Activated naive CD4-positive, alpha-beta T cell treated with anti-CD3 and anti-CD28 coated beads, Interleukin-2, amount 50 U/mL, for 24 hours (primary cell): ENCODE measurements around the gene FAM193A.

Source experiments
- H3K27ac Mint-ChIP-seq: one replicate; pipeline ENCODE4 v1.8.0; 2021; ENCODE audit warnings: mild to moderate bottlenecking, mixed read lengths
- H3K27me3 Mint-ChIP-seq: one replicate; pipeline ENCODE4 v1.8.0; 2021; ENCODE audit warnings: mixed read lengths
- H3K36me3 Mint-ChIP-seq: one replicate; pipeline ENCODE4 v1.8.0; 2021; ENCODE audit warnings: mixed read lengths
- H3K4me1 Mint-ChIP-seq: one replicate; pipeline ENCODE4 v1.8.0; 2021; ENCODE audit warnings: mixed read lengths
- H3K4me3 Mint-ChIP-seq: one replicate; pipeline ENCODE4 v1.8.0; 2021; ENCODE audit warnings: mild to moderate bottlenecking, mixed read lengths
- H3K9me3 Mint-ChIP-seq: one replicate; pipeline ENCODE4 v1.8.0; 2021; ENCODE audit warnings: mixed read lengths

FAM193A gene, protein sequence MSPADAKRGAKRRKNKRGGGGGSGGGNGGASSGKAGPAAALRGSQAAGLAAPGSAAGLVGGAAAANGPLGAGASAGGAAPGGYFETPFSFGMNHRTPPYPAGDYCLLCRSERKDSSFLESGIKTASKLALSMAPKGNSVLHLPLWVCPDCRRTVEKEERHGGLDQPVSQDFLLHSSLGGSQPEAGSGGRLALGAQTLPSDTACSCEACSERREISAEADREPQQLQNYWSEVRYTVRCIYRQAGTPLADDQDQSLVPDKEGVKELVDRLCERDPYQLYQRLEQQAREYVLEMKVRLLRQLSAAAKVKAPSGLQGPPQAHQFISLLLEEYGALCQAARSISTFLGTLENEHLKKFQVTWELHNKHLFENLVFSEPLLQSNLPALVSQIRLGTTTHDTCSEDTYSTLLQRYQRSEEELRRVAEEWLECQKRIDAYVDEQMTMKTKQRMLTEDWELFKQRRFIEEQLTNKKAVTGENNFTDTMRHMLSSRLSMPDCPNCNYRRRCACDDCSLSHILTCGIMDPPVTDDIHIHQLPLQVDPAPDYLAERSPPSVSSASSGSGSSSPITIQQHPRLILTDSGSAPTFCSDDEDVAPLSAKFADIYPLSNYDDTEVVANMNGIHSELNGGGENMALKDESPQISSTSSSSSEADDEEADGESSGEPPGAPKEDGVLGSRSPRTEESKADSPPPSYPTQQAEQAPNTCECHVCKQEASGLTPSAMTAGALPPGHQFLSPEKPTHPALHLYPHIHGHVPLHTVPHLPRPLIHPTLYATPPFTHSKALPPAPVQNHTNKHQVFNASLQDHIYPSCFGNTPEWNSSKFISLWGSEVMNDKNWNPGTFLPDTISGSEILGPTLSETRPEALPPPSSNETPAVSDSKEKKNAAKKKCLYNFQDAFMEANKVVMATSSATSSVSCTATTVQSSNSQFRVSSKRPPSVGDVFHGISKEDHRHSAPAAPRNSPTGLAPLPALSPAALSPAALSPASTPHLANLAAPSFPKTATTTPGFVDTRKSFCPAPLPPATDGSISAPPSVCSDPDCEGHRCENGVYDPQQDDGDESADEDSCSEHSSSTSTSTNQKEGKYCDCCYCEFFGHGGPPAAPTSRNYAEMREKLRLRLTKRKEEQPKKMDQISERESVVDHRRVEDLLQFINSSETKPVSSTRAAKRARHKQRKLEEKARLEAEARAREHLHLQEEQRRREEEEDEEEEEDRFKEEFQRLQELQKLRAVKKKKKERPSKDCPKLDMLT (N-terminal part only)

GRCh38 chr4:2536193-2537010 lies at the start of gene FAM193A:
FAM193A (plus strand) TSS chr4:2536647; CDS start chr4:2536916, 269 bp downstream.
- Mint-ChIP-seq H3K9me3 (no peaks in the 10 kb centered on the region), H3K27me3 (no peaks in the 10 kb centered on the region), H3K4me3 (peak within 1 kb of the TSS; percentile 91), H3K4me1 (peaks cover 13% of the 10 kb centered on the region), H3K27ac (peak within 1 kb of the TSS; percentile 86), H3K36me3 (no peaks in the 10 kb centered on the region)

DNA sequence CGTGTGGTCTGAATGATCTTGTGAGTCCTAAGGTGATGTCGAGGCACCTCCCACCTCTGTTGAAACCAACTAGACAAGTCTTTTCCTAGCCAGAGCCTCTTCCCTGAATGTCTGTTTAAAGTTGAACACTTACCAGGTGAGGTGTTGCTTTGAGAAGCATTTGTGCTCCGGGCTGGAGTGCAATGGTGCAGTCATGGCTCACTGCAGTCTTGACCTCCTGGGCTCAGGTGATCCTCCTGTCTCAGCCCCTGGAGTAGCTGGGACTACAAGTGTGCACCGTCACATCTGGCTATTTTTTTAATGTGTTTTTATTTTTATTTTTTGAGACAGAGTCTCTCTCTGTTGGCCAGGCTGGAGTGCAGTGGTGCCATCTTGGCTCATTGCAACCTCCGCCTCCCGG lies 49.5 kb upstream of the FAM193A start:
- Mint-ChIP-seq H3K4me3 (peak overlapping the region; percentile 39), H3K27me3 (no peaks in the 10 kb centered on the region), H3K4me1 (peaks cover 70% of the 10 kb centered on the region), H3K27ac (no peak overlapping the region), H3K9me3 (no peaks in the 10 kb centered on the region), H3K36me3 (peaks cover 7% of the 10 kb centered on the region)

DNA sequence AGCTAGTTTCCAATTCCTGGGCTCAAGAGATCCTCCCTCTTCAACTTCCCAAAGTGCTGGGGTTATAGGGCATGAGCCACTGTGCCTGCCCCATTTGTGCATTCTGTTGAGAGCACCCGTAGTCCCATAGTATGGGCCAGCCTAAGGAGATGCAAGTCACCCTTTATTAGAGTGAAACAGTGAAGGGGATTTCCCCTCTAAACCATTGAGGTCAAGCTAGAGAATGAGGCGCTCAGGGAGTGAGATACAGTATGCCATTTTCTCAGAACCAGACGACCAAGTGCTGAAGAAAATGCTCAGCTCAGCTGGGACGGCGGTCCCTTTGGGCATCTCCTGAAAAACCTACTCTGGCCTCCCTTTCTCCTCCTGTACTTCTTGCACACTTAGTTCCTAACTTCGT lies 48.8 kb upstream of the FAM193A start:
- no peak overlapping the region for H3K4me3 Mint-ChIP-seq
- peaks cover 7% of the 10 kb centered on the region for H3K36me3 Mint-ChIP-seq
- peaks cover 64% of the 10 kb centered on the region for H3K4me1 Mint-ChIP-seq
- no peaks in the 10 kb centered on the region for H3K9me3 Mint-ChIP-seq
- H3K27ac Mint-ChIP-seq: no peak overlapping the region
- H3K27me3 Mint-ChIP-seq: no peaks in the 10 kb centered on the region

GRCh38 chr4:2489081-2489805 lies 47.2 kb upstream of the FAM193A start:
- H3K27me3 Mint-ChIP-seq: no peaks in the 10 kb centered on the region
- no peak overlapping the region for H3K27ac Mint-ChIP-seq
- no peak overlapping the region for H3K4me3 Mint-ChIP-seq
- H3K9me3 Mint-ChIP-seq: no peaks in the 10 kb centered on the region
- H3K36me3 Mint-ChIP-seq: peaks cover 12% of the 10 kb centered on the region
- peaks cover 59% of the 10 kb centered on the region for H3K4me1 Mint-ChIP-seq

- Mint-ChIP-seq H3K36me3 (peaks cover 12% of the 10 kb centered on the region), H3K27ac (peak overlapping the region; percentile 51), H3K4me3 (no peak overlapping the region), H3K4me1 (peaks cover 51% of the 10 kb centered on the region), H3K9me3 (no peaks in the 10 kb centered on the region), H3K27me3 (no peaks in the 10 kb centered on the region)
These were observed 46.5 kb upstream of the FAM193A start for GRCh38 chr4:2489841-2490552.

DNA sequence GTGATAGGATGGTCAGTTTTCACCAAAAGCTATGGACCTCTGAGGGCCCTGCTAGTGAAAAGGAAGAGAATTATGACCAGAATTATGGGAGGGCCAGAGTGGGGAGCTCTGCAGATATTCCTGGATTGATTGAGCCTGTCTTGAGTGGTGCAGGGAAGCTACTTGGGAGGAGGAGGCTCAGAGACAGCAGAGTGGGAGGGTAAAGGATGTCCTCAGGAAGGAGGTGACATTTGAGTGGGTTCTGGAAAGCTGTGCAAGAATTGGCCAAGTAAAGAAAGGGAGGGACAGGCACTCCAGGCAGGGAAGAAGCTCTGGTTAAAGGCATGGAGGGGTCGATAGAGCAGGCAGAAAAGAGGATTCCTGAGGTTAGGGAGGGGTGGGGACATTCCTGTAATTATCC lies 43.5 kb upstream of the FAM193A start:
- Mint-ChIP-seq H3K27ac (peak overlapping the region; percentile 57), H3K4me1 (peaks cover 30% of the 10 kb centered on the region), H3K9me3 (no peaks in the 10 kb centered on the region), H3K36me3 (peaks cover 16% of the 10 kb centered on the region), H3K27me3 (no peaks in the 10 kb centered on the region), H3K4me3 (no peak overlapping the region)

- Mint-ChIP-seq H3K4me3 (no peak overlapping the region), H3K27ac (no peak overlapping the region), H3K4me1 (peaks cover 21% of the 10 kb centered on the region), H3K27me3 (no peaks in the 10 kb centered on the region), H3K9me3 (no peaks in the 10 kb centered on the region), H3K36me3 (peaks cover 15% of the 10 kb centered on the region)
These were observed 41.5 kb upstream of the FAM193A start for GRCh38 chr4:2494992-2495391.

- Mint-ChIP-seq H3K27ac (no peak overlapping the region), H3K4me1 (peaks cover 19% of the 10 kb centered on the region), H3K36me3 (peaks cover 12% of the 10 kb centered on the region), H3K27me3 (no peaks in the 10 kb centered on the region), H3K9me3 (no peaks in the 10 kb centered on the region), H3K4me3 (no peak overlapping the region)
These were observed 39.1 kb upstream of the FAM193A start for GRCh38 chr4:2497324-2497723.

- H3K4me3 Mint-ChIP-seq: no peak overlapping the region
- peaks cover 15% of the 10 kb centered on the region for H3K4me1 Mint-ChIP-seq
- H3K36me3 Mint-ChIP-seq: peaks cover 9% of the 10 kb centered on the region
- no peak overlapping the region for H3K27ac Mint-ChIP-seq
- H3K9me3 Mint-ChIP-seq: no peaks in the 10 kb centered on the region
- H3K27me3 Mint-ChIP-seq: no peaks in the 10 kb centered on the region
These were observed 38.5 kb upstream of the FAM193A start for GRCh38 chr4:2497931-2498330.

- peaks cover 6% of the 10 kb centered on the region for H3K36me3 Mint-ChIP-seq
These were observed 35.9 kb upstream of the FAM193A start for GRCh38 chr4:2500547-2500946.

GRCh38 chr4:2501034-2501594 lies 35.3 kb upstream of the FAM193A start:
- Mint-ChIP-seq H3K27me3 (no peaks in the 10 kb centered on the region), H3K9me3 (no peaks in the 10 kb centered on the region), H3K27ac (no peak overlapping the region), H3K4me1 (peaks cover 8% of the 10 kb centered on the region), H3K36me3 (peaks cover 6% of the 10 kb centered on the region), H3K4me3 (no peak overlapping the region)

More at GRCh38 chr4:2500547-2500946, 35.9 kb upstream of the FAM193A start:
- H3K4me3 Mint-ChIP-seq: no peak overlapping the region
- no peaks in the 10 kb centered on the region for H3K9me3 Mint-ChIP-seq
- no peaks in the 10 kb centered on the region for H3K27me3 Mint-ChIP-seq
- peak overlapping the region; percentile 65 for H3K27ac Mint-ChIP-seq
- peaks cover 8% of the 10 kb centered on the region for H3K4me1 Mint-ChIP-seq

DNA sequence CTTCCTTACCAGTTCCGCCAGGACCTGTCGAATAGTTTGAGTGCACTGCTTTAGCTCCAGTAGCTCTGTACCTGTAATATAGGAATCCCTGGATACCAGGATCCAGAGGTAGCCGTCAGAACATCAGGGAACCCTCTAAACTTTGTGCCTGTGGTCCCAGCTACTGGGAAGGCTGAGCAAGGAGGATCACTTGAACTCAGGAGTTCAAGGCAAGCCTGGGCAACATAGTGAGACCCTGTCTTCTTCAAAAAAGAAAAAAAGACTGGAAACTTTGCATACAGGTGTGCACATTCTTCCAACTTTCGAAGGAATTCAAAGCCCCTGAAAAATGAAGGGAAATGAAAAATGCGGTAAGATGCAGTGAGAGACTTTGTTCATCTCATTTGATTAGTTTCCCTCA lies 32.6 kb upstream of the FAM193A start:
- Mint-ChIP-seq H3K4me1 (peaks cover 8% of the 10 kb centered on the region), H3K27me3 (no peaks in the 10 kb centered on the region), H3K9me3 (no peaks in the 10 kb centered on the region), H3K36me3 (peaks cover 3% of the 10 kb centered on the region), H3K4me3 (no peak overlapping the region), H3K27ac (no peak overlapping the region)

GRCh38 chr4:2507259-2507658 lies 29.2 kb upstream of the FAM193A start:
- no peaks in the 10 kb centered on the region for H3K9me3 Mint-ChIP-seq
- no peak overlapping the region for H3K4me3 Mint-ChIP-seq
- peak overlapping the region; percentile 55 for H3K27ac Mint-ChIP-seq
- H3K27me3 Mint-ChIP-seq: no peaks in the 10 kb centered on the region
- peaks cover 4% of the 10 kb centered on the region for H3K36me3 Mint-ChIP-seq
- peaks cover 4% of the 10 kb centered on the region for H3K4me1 Mint-ChIP-seq
